GM06990 (cell line): ENCODE measurements around the gene ANTXR1.

Experiments used
- DNase-seq: peaks from one replicate; pipeline ENCODE4 v3.0.0-alpha.2; 2011; ENCODE audit not compliant: insufficient read length; ENCODE audit errors: extremely low read depth
- H3K27me3 ChIP-seq: replicated peaks from 2 replicates; pipeline ENCODE4 v1.6.0; 2011; ENCODE audit warnings: low read length; ENCODE audit not compliant: control insufficient read depth, insufficient read depth
- H3K36me3 ChIP-seq: 2 replicates; pipeline ENCODE4 v1.5.1; 2011; ENCODE audit warnings: low read length; ENCODE audit not compliant: control insufficient read depth, insufficient read depth
- H3K4me3 ChIP-seq: replicated peaks from 2 replicates; pipeline ENCODE4 v1.5.1; 2011; ENCODE audit warnings: low read depth, mild to moderate bottlenecking, control low read depth, low read length
- TF ChIP-seq, protein P1 (sequence below): IDR thresholded peaks from 2 replicates; pipeline ENCODE4 v1.5.1; 2011; ENCODE audit warnings: low read length, control low read depth, mild to moderate bottlenecking, inconsistent platforms; ENCODE audit not compliant: insufficient read depth, poor library complexity, severe bottlenecking

Gene ANTXR1

GRCh38 chr2:69013840-69014821 is 1.2 kb downstream of the ANTXR1 start:
- H3K36me3 ChIP-seq: no peaks in the 10 kb centered on the region
- H3K27me3 ChIP-seq: peaks cover 8% of the 10 kb centered on the region
- TF ChIP-seq, protein P1, sequence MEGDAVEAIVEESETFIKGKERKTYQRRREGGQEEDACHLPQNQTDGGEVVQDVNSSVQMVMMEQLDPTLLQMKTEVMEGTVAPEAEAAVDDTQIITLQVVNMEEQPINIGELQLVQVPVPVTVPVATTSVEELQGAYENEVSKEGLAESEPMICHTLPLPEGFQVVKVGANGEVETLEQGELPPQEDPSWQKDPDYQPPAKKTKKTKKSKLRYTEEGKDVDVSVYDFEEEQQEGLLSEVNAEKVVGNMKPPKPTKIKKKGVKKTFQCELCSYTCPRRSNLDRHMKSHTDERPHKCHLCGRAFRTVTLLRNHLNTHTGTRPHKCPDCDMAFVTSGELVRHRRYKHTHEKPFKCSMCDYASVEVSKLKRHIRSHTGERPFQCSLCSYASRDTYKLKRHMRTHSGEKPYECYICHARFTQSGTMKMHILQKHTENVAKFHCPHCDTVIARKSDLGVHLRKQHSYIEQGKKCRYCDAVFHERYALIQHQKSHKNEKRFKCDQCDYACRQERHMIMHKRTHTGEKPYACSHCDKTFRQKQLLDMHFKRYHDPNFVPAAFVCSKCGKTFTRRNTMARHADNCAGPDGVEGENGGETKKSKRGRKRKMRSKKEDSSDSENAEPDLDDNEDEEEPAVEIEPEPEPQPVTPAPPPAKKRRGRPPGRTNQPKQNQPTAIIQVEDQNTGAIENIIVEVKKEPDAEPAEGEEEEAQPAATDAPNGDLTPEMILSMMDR: no peak
- no peak overlapping the region for H3K4me3 ChIP-seq
- no peak for DNase-seq

- DNase-seq: no peak
- TF ChIP-seq, protein P1: no peak
- Histone ChIP-seq H3K36me3 (no peaks in the 10 kb centered on the region), H3K27me3 (peaks cover 8% of the 10 kb centered on the region), H3K4me3 (no peak overlapping the region)
Measured at GRCh38 chr2:69017080-69017479, 4.1 kb downstream of the ANTXR1 start.

- TF ChIP-seq, protein P1: no peak
- H3K4me3 ChIP-seq: no peak overlapping the region
- no peaks in the 10 kb centered on the region for H3K36me3 ChIP-seq
- peaks cover 7% of the 10 kb centered on the region for H3K27me3 ChIP-seq
- no peak for DNase-seq
Measured at GRCh38 chr2:69017835-69018234, 4.9 kb downstream of the ANTXR1 start.

- DNase-seq: no peak
- Histone ChIP-seq H3K4me3 (no peak overlapping the region), H3K36me3 (no peaks in the 10 kb centered on the region), H3K27me3 (peaks cover 2% of the 10 kb centered on the region)
- TF ChIP-seq, protein P1: no peak
Measured at GRCh38 chr2:69018678-69019095, 5.7 kb downstream of the ANTXR1 start.

GRCh38 chr2:69020496-69021426 is 7.8 kb downstream of the ANTXR1 start:
- Histone ChIP-seq H3K4me3 (no peak overlapping the region), H3K36me3 (no peaks in the 10 kb centered on the region), H3K27me3 (no peaks in the 10 kb centered on the region; the same call in none of the 2 replicates)
- DNase-seq: no peak
- TF ChIP-seq, protein P1: no peak
